Effector CD4-positive, alpha-beta T cell (primary cell): ENCODE data around the gene PLXNA4.
"Not testable (repeated sequence)": the region's sequence is repeated elsewhere in the genome, so short reads cannot be mapped to it uniquely, and the experiment has no call there.

Experiments used
- DNase-seq: peaks from one replicate; pipeline ENCODE4 v3.0.0-alpha.2; 2020

PLXNA4 gene

DNA sequence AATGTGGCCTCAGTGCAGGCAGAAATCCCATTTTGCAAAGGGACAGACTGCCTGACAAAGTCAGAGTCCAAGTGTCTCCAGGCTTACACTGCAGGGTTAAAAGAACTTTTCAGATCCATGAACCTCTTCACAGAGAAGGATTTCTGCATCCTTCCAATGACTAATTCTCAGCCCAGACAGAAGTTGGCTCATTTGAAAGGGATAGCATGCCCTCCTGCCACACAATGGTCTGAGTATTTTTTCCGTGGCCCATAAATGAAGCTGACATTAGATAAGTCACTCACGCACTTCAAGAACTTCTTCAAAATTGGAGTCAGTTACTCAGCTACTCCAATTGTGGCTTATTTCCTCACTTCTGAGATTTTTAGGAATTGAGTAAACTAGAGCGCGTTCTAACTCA lies 170.2 kb downstream of the PLXNA4 start:
- no peak for DNase-seq

DNA sequence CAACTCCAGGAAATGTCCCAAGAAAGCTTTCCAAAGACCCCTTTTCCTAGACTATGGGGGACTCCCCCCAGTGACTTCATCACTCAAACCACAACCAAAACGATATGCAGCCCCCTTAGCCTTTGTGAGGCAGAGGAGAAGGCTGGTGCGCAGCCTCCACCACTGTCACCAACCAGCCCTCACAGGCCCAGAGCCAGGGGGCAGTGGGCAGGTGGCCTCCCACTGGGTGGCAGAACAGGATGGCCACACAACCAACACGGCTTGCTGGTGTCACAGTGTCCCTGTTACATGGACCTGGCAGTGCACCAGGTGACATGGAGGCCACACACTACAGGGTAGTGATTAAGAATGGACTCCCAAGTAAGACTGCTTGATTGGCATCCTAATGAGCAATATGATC lies 172.0 kb downstream of the PLXNA4 start:
- DNase-seq, result no peak

DNA sequence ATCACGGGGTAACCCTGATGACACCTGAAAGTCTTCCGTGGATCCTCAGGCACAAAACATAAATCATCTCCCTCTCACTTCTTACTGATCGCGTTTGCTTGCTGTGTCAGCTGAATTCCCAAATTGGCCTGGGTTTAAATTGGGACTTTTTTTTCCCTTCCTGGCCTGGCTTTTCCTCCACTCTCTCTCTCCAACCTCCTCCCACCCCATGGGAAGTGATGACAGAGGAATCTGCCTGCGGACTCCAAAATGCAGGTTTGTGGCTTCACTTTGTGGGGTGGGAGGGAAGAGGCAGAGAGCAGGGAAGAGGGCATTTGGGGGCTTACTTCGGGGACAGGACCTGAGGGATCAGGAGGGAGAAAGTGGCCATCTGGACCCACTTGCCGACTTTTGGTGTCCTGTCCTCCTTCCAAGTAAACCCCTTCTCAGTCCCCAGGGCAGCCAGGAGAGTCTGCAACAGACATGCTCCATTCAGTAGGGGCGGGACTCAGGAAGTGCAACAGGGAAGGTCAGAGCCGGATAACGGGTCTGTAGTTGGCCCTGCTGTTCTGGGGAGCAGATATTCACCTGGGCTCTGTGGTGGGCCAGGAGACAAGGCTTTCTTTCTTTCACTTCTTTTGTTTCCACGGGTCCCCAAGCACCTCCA lies 172.7 kb downstream of the PLXNA4 start:
- no peak for DNase-seq

DNA sequence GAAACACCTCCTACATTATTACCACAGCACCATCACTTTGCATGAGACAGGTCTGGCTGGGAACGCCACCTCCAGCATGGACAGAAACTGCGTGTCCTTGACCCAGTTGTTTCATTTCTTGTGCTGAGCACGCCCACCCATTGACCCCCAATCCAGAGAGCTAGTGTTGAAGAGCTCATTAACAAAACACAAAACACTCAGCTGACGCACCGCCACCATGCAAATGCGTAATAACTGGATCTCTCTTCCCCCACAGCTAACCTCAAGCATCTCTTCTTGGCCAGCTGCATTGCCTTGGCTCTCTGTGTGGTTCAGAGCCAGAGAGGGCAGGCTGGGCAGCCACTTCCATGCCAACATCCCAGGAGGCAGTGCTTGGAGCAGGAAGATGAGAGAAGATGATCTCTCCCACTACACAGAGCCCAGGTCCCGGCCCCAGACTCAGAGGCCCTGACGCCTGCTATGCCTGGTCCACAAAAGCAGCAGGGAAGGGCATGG lies 173.5 kb downstream of the PLXNA4 start:
- no peak for DNase-seq

DNA sequence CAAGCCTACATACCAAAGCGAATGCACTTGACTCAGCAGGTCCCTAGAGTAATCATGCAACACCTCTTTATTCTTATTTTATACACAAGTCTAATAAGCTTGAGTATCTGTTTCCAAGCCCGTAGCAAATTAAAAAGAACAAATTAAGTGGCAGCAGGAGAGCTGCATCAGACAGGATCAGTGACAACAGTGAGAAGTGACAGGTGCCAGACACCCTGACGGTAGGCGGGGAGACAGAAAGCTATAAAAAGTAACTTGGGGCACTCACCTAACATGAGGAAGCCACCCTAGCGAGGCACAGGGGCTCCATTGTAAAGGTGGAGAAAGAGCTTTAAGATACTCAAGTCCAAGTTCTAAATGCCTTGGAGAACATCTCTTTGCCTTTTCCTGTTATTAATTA lies 174.2 kb downstream of the PLXNA4 start:
- DNase-seq, result no peak

GRCh38 chr7:132400561-132401142 lies 175.6 kb downstream of the PLXNA4 start:
- DNase-seq, result no peak

GRCh38 chr7:132399367-132399766 lies 176.9 kb downstream of the PLXNA4 start:
- no peak for DNase-seq

DNA sequence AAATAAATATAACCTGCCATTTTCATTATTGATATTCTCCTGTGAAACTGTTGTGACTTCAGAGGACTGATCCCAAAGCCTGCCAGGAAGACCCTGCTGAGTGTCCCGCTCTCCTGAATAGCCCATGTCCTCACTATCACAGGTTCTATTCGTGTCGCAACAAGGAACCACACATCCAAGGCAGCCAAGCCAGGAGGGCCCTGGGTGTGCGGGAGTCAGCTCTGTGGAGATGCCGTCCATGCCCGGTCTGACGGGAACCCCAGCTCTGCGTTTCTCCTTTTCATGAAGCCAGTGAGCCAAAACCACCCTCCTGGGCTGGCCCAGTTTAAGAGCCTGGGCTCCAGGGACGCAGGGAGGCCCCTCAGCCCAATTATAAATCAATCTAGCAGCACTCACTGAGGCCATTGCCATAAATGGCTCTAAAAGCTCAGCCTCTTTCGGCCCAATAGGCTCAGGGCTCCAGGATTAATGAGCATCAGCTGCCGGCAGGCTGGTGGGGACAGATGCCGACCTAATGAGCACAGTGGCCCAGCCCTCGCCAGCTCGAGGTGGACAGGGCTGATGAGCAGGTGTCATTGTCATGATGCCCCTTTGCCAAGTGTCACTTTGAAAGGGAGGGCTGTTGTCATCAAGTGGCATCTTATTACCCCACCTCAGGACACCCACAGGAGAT lies 177.9 kb downstream of the PLXNA4 start:
- no peak for DNase-seq

GRCh38 chr7:132397070-132397469 lies 179.2 kb downstream of the PLXNA4 start:
- no peak for DNase-seq

DNA sequence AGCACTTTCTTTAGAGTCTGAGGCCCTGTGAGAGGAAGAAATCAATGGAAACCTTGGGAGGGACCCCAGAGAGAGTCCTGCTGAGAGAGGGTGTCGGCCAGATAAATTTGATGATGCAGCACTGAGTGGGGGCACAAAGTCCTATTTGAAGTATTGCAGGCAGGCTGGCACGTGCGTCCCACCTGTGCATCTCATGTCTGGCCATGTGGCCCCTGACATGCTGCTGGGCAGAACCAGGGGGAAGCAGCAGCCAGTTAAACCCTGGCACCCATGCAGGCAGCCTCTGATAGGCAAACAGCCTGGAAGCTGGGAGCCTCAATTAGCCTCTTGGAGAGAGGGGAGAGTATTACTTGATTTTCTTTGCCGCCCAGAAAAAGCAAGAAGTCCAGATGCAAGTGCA lies 180.9 kb downstream of the PLXNA4 start:
- DNase-seq, result no peak

- no peak for DNase-seq
Measured at GRCh38 chr7:132394283-132395198, 181.7 kb downstream of the PLXNA4 start.

DNA sequence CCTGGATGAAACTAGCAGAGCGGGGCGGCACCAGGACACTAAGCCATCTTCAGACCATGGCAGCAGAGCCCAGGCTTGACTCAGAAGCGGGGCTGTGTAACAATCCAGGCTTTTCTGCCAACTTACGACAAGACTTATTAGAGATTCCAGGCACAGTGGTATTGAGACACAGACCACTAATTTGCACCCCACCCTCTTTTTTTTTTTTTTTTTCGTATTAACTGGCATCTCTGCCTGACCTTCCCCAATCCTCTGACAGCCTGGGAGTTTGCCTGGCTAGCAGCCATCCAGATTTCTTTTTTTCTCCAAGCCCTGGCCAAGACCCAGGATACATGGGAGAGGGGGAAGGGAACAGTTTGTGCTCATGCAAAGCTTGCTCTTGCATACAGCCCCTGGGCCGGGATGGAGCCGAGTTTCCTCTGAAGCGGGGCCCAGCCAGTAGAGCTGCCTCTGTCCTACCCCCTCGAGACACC lies 182.4 kb downstream of the PLXNA4 start:
- no peak for DNase-seq

- DNase-seq, result no peak
Measured at GRCh38 chr7:132392713-132393112, 183.6 kb downstream of the PLXNA4 start.

DNA sequence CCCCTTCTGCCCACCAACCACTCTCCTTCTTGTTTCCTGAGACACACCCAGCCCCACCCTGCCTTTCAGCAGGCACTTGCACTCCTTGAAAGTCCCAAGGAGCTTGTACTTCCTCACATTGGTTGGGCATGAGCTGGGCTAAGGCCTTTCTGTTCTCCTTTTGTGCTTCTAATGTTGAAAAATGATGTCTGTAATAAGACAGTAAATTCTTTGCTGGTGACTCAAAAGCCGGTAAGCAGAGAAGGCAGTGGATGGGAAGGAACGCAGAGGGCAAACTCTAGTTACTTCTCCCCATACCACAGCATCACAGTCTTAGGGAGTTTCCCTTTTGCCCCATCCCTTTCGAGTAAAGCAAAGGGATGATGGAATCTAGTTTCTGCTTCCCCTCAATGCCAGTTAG lies 185.6 kb downstream of the PLXNA4 start:
- DNase-seq, result no peak

DNA sequence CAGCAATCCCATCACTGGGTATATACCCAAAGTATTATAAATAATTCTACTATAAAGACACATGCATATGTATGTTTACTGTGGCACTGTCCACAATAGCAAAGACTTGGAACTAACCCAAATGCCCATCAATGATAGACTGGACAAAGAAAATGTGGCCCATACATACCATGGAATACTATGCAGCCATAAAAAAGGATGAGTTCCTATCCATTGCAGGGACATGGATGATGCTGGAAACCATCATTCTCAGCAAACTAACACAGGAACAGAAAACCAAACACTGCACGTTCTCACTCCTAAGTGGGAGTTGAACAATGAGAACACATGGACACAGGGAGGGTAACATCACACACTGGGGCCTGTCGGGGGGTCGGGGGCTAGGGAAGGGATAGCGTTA lies 186.2 kb downstream of the PLXNA4 start:
- not testable (repeated sequence) for DNase-seq

DNA sequence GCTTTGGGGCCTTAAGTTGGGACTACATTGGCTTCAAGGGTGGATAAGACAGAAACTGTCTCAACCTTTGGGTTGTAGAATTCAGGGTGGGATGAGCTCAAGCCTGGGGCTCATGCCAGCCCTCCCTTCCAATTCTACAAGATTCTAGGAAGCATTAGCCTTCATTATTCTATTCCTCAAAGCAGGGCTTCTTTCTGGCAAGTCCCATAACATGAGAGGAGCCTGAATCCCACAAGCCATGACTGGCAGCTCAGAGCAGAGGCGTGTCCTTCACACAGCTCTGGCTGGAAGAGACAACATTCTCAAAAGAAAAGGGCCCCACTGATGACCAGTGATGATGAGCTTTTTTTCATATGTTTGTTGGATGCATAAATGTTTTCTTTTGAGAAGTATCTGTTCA lies 187.6 kb downstream of the PLXNA4 start:
- DNase-seq, result no peak

GRCh38 chr7:132387596-132387995 lies 188.7 kb downstream of the PLXNA4 start:
- no peak for DNase-seq

DNA sequence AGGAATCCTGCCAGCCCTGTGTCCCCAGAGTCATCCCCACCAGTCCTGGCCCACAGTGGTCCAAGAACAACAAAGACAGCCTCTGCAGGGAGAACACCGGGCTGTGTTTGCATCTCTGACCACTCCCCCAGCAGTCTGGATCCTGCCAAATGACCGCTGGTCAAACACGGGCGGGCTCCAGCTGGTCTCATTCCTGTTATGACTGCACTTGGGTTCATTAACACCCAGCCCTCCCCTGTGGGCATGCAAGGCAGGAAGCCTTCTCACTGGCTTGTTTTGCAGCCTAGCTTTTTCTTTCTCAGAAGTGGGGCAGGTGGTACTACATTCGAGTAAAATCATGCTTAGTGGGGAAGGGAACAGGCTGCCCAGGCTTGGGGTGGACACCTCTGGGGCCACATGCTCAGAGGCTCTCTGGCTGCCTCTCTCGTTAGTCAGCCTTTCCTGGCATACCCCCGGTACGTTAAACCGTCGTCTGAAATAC lies 190.0 kb downstream of the PLXNA4 start:
- DNase-seq, result no peak

DNA sequence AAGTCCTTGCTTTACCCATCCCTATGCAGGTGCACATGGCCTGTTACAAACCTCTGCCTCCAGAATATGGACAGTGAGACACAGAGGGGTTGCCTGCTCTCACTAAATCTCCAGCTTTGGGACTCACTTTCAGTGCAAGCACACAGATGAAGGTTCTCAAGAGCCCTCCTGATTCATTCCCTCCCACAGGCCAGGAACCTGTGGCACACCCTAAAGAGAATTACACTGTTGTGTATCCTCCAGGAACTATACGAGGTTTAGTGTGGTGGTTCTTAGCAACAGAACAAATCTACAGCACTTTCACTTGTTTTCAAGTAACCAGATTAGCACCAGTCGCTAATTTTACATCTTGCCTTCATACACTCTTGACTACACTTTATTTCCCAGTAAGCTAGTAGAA lies 192.3 kb downstream of the PLXNA4 start:
- DNase-seq, result no peak

- no peak for DNase-seq
Measured at GRCh38 chr7:132381742-132382472, 194.4 kb downstream of the PLXNA4 start.

DNA sequence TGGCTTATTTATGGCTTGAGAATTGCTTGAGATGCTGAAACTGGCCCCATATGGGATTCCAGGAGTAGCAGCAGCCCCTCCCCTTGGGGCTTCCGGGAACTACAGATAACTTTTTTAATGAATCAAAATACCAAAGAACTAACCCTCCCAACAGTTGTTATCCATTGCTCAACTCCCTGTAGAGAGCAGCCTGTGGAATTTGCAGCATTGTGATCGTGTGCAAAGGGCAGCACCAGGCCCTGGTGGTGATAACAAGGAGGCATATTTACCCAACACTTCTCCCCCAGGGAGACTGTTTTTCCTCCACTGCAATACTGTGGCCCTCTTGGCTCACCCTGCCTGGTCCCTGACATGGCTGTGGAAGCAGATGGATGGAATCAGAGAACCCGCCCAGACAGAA lies 196.2 kb downstream of the PLXNA4 start:
- DNase-seq, result no peak

DNA sequence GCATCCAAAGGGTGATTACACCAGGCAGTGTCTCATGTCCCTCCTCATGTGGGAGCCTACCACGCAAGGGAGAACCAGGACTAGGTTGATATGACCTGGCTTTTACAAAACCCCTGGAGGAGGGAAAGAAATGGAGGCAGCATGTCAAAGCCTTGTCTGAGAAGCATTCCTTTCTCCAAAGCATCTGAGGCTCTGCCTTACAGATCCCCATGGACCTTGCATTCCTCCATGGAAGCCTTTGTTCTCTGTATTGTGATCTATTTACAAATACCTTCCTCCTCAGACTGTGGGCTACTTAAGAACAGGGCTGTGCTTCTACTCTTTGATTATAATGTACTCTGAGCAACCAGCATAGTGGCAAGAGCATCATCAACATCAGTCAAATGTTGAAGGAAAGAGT lies 197.0 kb downstream of the PLXNA4 start:
- no peak for DNase-seq
